Esophagus (tissue), 2 donors: Measurements from ENCODE around the gene SF3A2. TPM values are rescaled to one million over a fixed set of nuclear protein-coding genes. Genes with fewer than 3 reads are reported as not detected.

Experiments
- H3K27ac ChIP-seq, 2 donors: one replicate each; pipeline ENCODE4 v1.5.1; 2013; ENCODE audit warnings: low read depth in 2 of 2, mild to moderate bottlenecking in 2 of 2, inconsistent platforms in 1 of 2, low read length in 1 of 2, moderate library complexity in 1 of 2
- H3K27me3 ChIP-seq, 2 donors: one replicate each; pipeline ENCODE4 v1.6.1; 2013; ENCODE audit warnings: low read length in 2 of 2, control low read depth in 1 of 2, mild to moderate bottlenecking in 1 of 2; ENCODE audit not compliant: insufficient read depth in 2 of 2, control insufficient read depth in 1 of 2
- H3K36me3 ChIP-seq, 2 donors: one replicate each; pipeline ENCODE4 v1.6.1; 2013; ENCODE audit warnings: low read length in 1 of 2; ENCODE audit not compliant: control insufficient read depth in 2 of 2, insufficient read depth in 2 of 2
- H3K4me1 ChIP-seq, 2 donors: one replicate each; pipeline ENCODE4 v1.6.1; 2013; ENCODE audit warnings: low read length in 1 of 2; ENCODE audit not compliant: control insufficient read depth in 2 of 2, insufficient read depth in 2 of 2
- H3K4me3 ChIP-seq, 2 donors: one replicate each; pipeline ENCODE4 v1.5.1; 2013; ENCODE audit warnings: low read length in 2 of 2, mild to moderate bottlenecking in 2 of 2, low read depth in 1 of 2, moderate library complexity in 1 of 2
- H3K9me3 ChIP-seq, 2 donors: one replicate each; pipeline ENCODE4 v1.6.1; 2013; ENCODE audit warnings: mild to moderate bottlenecking in 2 of 2, low read depth in 1 of 2, low read length in 1 of 2, moderate library complexity in 1 of 2; ENCODE audit not compliant: control insufficient read depth in 2 of 2, insufficient read depth in 1 of 2
- WGBS, 2 donors: extraction: QIAGEN DNeasy Blood & Tissue Kit; methylation state at CpG; one replicate each; pipeline ENCODE4 v1.1.7; 2013; 5-methylcytosine and 5-hydroxymethylcytosine counted together
- polyA plus RNA-seq, 2 donors: library from polyadenylated mRNA; stranded (reverse); fragments of 200-250 nt; gene quantifications; one replicate each; pipeline ENCODE4 v1.2.3, GENCODE V29; 2013
- donor health status: healthy with polysubstance abuse.
- donor health status: Bipolar disorder and iron deficiency.

SF3A2 gene
- polyA plus RNA-seq, 2 donors = 38.2 to 55.3 TPM

- peaks cover 0 to 40% of the 10 kb centered on the region in 2 donors for H3K36me3 ChIP-seq
- peaks cover 19 to 31% of the 10 kb centered on the region in 2 donors for H3K4me1 ChIP-seq
- no peaks in the 10 kb centered on the region for H3K27me3 ChIP-seq
- H3K4me3 ChIP-seq = no peak overlapping the region
- 77 to 79% methylated on average over 15 of the region's 15 CpGs for WGBS, 2 donors
- no peaks in the 10 kb centered on the region for H3K9me3 ChIP-seq
- H3K27ac ChIP-seq = peak overlapping the region; percentile 79 to 88
Observed at GRCh38 chr19:2202366-2202765, 34.3 kb upstream of the SF3A2 start.

GRCh38 chr19:2207008-2207407 lies 29.6 kb upstream of the SF3A2 start:
- Histone ChIP-seq H3K36me3 (peaks cover 3 to 46% of the 10 kb centered on the region in 2 donors), H3K4me1 (peaks cover 13 to 26% of the 10 kb centered on the region in 2 donors)
- 93 to 96% methylated on average over 15 of the region's 15 CpGs for WGBS, 2 donors

GRCh38 chr19:2207991-2208860 lies 28.4 kb upstream of the SF3A2 start:
- Histone ChIP-seq H3K4me3 (no peak overlapping the region), H3K27me3 (no peaks in the 10 kb centered on the region), H3K36me3 (peaks cover 3 to 43% of the 10 kb centered on the region in 2 donors), H3K9me3 (no peaks in the 10 kb centered on the region), H3K4me1 (peaks cover 10 to 22% of the 10 kb centered on the region in 2 donors), H3K27ac (no peak overlapping the region)
- 72% methylated on average over 36 of the region's 36 CpGs for WGBS, 2 donors

More at GRCh38 chr19:2207008-2207407, 29.6 kb upstream of the SF3A2 start:
- H3K27ac ChIP-seq = no peak overlapping the region
- H3K4me3 ChIP-seq = no peak overlapping the region
- no peaks in the 10 kb centered on the region for H3K9me3 ChIP-seq
- no peaks in the 10 kb centered on the region for H3K27me3 ChIP-seq

GRCh38 chr19:2208975-2209374 lies 27.6 kb upstream of the SF3A2 start:
- WGBS, 2 donors = 79 to 80% methylated on average over 10 of the region's 10 CpGs
- peaks cover 3 to 43% of the 10 kb centered on the region in 2 donors for H3K36me3 ChIP-seq

GRCh38 chr19:2209408-2209807 lies 27.2 kb upstream of the SF3A2 start:
- Histone ChIP-seq H3K4me3 (no peak overlapping the region), H3K4me1 (peaks cover 0 to 21% of the 10 kb centered on the region in 2 donors), H3K27ac (no peak overlapping the region), H3K36me3 (peaks cover 3 to 44% of the 10 kb centered on the region in 2 donors), H3K27me3 (no peaks in the 10 kb centered on the region), H3K9me3 (no peaks in the 10 kb centered on the region)
- 93% methylated on average over 17 of the region's 17 CpGs for WGBS, 2 donors

More at GRCh38 chr19:2208975-2209374, 27.6 kb upstream of the SF3A2 start:
- H3K9me3 ChIP-seq = no peaks in the 10 kb centered on the region
- no peaks in the 10 kb centered on the region for H3K27me3 ChIP-seq
- no peak overlapping the region for H3K4me3 ChIP-seq
- H3K27ac ChIP-seq = no peak overlapping the region
- peaks cover 3 to 22% of the 10 kb centered on the region in 2 donors for H3K4me1 ChIP-seq

GRCh38 chr19:2210206-2210605 lies 26.4 kb upstream of the SF3A2 start:
- Histone ChIP-seq H3K4me3 (no peak overlapping the region), H3K27me3 (no peaks in the 10 kb centered on the region), H3K27ac (no peak overlapping the region), H3K36me3 (peaks cover 4 to 45% of the 10 kb centered on the region in 2 donors), H3K4me1 (peaks cover 0 to 20% of the 10 kb centered on the region in 2 donors), H3K9me3 (no peaks in the 10 kb centered on the region)
- 86 to 87% methylated on average over 21 of the region's 21 CpGs for WGBS, 2 donors

- Histone ChIP-seq H3K4me1 (peaks cover 0 to 18% of the 10 kb centered on the region in 2 donors), H3K9me3 (no peaks in the 10 kb centered on the region), H3K27me3 (no peaks in the 10 kb centered on the region), H3K27ac (no peak overlapping the region), H3K4me3 (no peak overlapping the region), H3K36me3 (peaks cover 7 to 53% of the 10 kb centered on the region in 2 donors)
- WGBS, 2 donors = 92 to 95% methylated on average over 33 of the region's 33 CpGs
Observed at GRCh38 chr19:2210987-2211740, 25.5 kb upstream of the SF3A2 start.

- Histone ChIP-seq H3K9me3 (no peaks in the 10 kb centered on the region), H3K36me3 (peaks cover 19 to 63% of the 10 kb centered on the region in 2 donors), H3K4me1 (peaks cover 0 to 18% of the 10 kb centered on the region in 2 donors), H3K27me3 (no peaks in the 10 kb centered on the region), H3K27ac (peak overlapping the region; percentile 81 to 90), H3K4me3 (peak overlapping the region in 1 of 2 donors; percentile 14)
- WGBS, 2 donors = 81 to 82% methylated on average over 21 of the region's 21 CpGs
Observed at GRCh38 chr19:2212861-2213711, 23.5 kb upstream of the SF3A2 start.

- 75 to 82% methylated on average over 26 of the region's 26 CpGs for WGBS, 2 donors
- no peaks in the 10 kb centered on the region for H3K9me3 ChIP-seq
- H3K4me1 ChIP-seq = peaks cover 0 to 14% of the 10 kb centered on the region in 2 donors
- H3K27me3 ChIP-seq = no peaks in the 10 kb centered on the region
- peak overlapping the region in 1 of 2 donors; percentile 14 for H3K4me3 ChIP-seq
- peaks cover 19 to 63% of the 10 kb centered on the region in 2 donors for H3K36me3 ChIP-seq
- peak overlapping the region; percentile 81 to 90 for H3K27ac ChIP-seq
Observed at GRCh38 chr19:2213799-2214198, 22.8 kb upstream of the SF3A2 start.
